GM23338 (cell line): ENCODE measurements around the gene MTCH2. TPM values are rescaled to one million over a fixed set of nuclear protein-coding genes. Genes with fewer than 3 reads are reported as not detected.

ENCODE experiments used
- ATAC-seq: fragments of 200-7000 bp; cut with Tn5 transposase; 3 replicates; pipeline ENCODE4 v1.9.1; 2020
- DNase-seq: peaks from one replicate; pipeline ENCODE4 v3.0.0-alpha.2; 2015; ENCODE audit warnings: low spot score
- H2AFZ ChIP-seq: fragments of 200-600 bp; sonication (generic); 2 replicates; pipeline ENCODE4 v1.8.0; 2016; ENCODE audit warnings: antibody characterized with exemption, mild to moderate bottlenecking, moderate library complexity
- H3F3A ChIP-seq: fragments of 200-600 bp; sonication (generic); replicated peaks from 2 replicates; pipeline ENCODE4 v1.8.0; 2017; ENCODE audit warnings: antibody characterized with exemption, mixed run types, low read depth
- H3K27ac ChIP-seq: fragments of 200-600 bp; sonication (generic); 2 replicates; pipeline ENCODE4 v1.6.1; 2016; ENCODE audit warnings: low read depth
- H3K27me3 ChIP-seq: fragments of 200-600 bp; sonication (generic); 2 replicates; pipeline ENCODE4 v1.8.0; 2016; ENCODE audit warnings: mild to moderate bottlenecking, mixed run types, moderate library complexity; ENCODE audit not compliant: insufficient read depth
- H3K36me3 ChIP-seq: fragments of 200-600 bp; sonication (generic); 2 replicates; pipeline ENCODE4 v1.8.0; 2016; ENCODE audit warnings: mild to moderate bottlenecking; ENCODE audit not compliant: insufficient read depth
- H3K4me1 ChIP-seq: fragments of 200-600 bp; sonication (generic); 2 replicates; pipeline ENCODE4 v1.8.0; 2016; ENCODE audit warnings: mild to moderate bottlenecking, moderate library complexity; ENCODE audit not compliant: insufficient read depth
- H3K4me2 ChIP-seq: fragments of 200-600 bp; sonication (generic); 2 replicates; pipeline ENCODE4 v1.7.1; 2017; ENCODE audit warnings: mixed run types
- H3K4me3 ChIP-seq: fragments of 200-600 bp; sonication (generic); 2 replicates; pipeline ENCODE4 v1.6.1; 2016; ENCODE audit warnings: mixed run types
- H3K79me2 ChIP-seq: fragments of 200-600 bp; sonication (generic); replicated peaks from 2 replicates; pipeline ENCODE4 v1.8.0; 2017; ENCODE audit warnings: mild to moderate bottlenecking; ENCODE audit not compliant: insufficient read depth
- H3K9me2 ChIP-seq: fragments of 200-600 bp; sonication (generic); 2 replicates; pipeline ENCODE4 v1.8.0; 2017; ENCODE audit not compliant: insufficient read depth
- H4K20me1 ChIP-seq: fragments of 200-600 bp; sonication (generic); replicated peaks from 2 replicates; pipeline ENCODE4 v1.8.0; 2017; ENCODE audit warnings: mild to moderate bottlenecking; ENCODE audit not compliant: insufficient read depth
- H3K27ac Mint-ChIP-seq: 2 replicates; pipeline ENCODE4 v1.8.0; 2020; ENCODE audit warnings: inconsistent platforms, mild to moderate bottlenecking, moderate library complexity, mixed read lengths
- H3K27me3 Mint-ChIP-seq: 3 replicates; pipeline ENCODE4 v1.8.0; 2022; ENCODE audit warnings: low read depth, mild to moderate bottlenecking, moderate library complexity, mixed read lengths, inconsistent platforms; ENCODE audit not compliant: insufficient read depth, poor library complexity
- H3K36me3 Mint-ChIP-seq: 3 replicates; pipeline ENCODE4 v1.8.0; 2021; ENCODE audit warnings: low read depth, mild to moderate bottlenecking, inconsistent platforms, moderate library complexity, mixed read lengths
- H3K4me1 Mint-ChIP-seq: 3 replicates; pipeline ENCODE4 v1.8.0; 2020; ENCODE audit warnings: mild to moderate bottlenecking, inconsistent platforms, mixed read lengths
- H3K4me3 Mint-ChIP-seq: 3 replicates; pipeline ENCODE4 v1.8.0; 2021; ENCODE audit warnings: moderate library complexity, mild to moderate bottlenecking, inconsistent platforms, mixed read lengths
- H3K9me3 Mint-ChIP-seq: 3 replicates; pipeline ENCODE4 v1.8.0; 2020; ENCODE audit warnings: moderate library complexity, mild to moderate bottlenecking, inconsistent platforms, mixed read lengths
- CREB1 ChIP-seq: fragments of 250-450 bp; sonication (Bioruptor Pico); IDR thresholded peaks from 2 replicates; pipeline ENCODE4 v1.5.0; 2020; ENCODE audit warnings: low read depth, mild to moderate bottlenecking, moderate library complexity
- EZH2 ChIP-seq: fragments of 200-600 bp; sonication (generic); IDR thresholded peaks from one replicate; pipeline ENCODE4 v1.8.0; 2017; ENCODE audit warnings: antibody characterized with exemption, mild to moderate bottlenecking, low read depth; ENCODE audit not compliant: unreplicated experiment
- NANOG ChIP-seq: IDR thresholded peaks from 2 replicates; pipeline ENCODE4 v1.6.1; 2016; ENCODE audit warnings: antibody characterized with exemption, borderline replicate concordance
- ZNF114 ChIP-seq: fragments of 250-450 bp; sonication (Bioruptor Pico); IDR thresholded peaks from 2 replicates; pipeline ENCODE4 v1.5.0; 2020; ENCODE audit warnings: mild to moderate bottlenecking, moderate library complexity
- ZNF331 ChIP-seq: fragments of 250-450 bp; sonication (Bioruptor Pico); IDR thresholded peaks from 2 replicates; pipeline ENCODE4 v1.5.0; 2020; ENCODE audit warnings: low read depth, mild to moderate bottlenecking, moderate library complexity
- polyA plus RNA-seq: library from polyadenylated mRNA; unstranded; fragments of >200 nt; fragmentation: Nextera tagmentation; extraction: Ambion mirVana; gene quantifications from 2 replicates; pipeline ENCODE4 v1.2.1, GENCODE V29; 2016
- total RNA-seq: library from RNA; depleted of rRNA; stranded (reverse); fragments of >200 nt; shearing (Covaris generic); gene quantifications from 2 replicates; pipeline ENCODE4 v1.2.3, GENCODE V29; 2014
- TF ChIP-seq, protein P1 (sequence below): fragments of 250-450 bp; sonication (Bioruptor Pico); IDR thresholded peaks from 2 replicates; pipeline ENCODE4 v1.5.0; 2020; ENCODE audit warnings: mild to moderate bottlenecking, moderate library complexity
- TF ChIP-seq, protein P2 (sequence below), 2 experiments: fragments of 200-600 bp in 1 of 2; sonication (generic) in 1 of 2; conservative IDR thresholded peaks; 2 replicates each; pipeline versions ENCODE4 v1.5.1 to v1.6.1; 2016 to 2017; ENCODE audit warnings: antibody characterized with exemption in 2 of 2, low read depth in 2 of 2, mild to moderate bottlenecking in 2 of 2, moderate library complexity in 1 of 2
- TF ChIP-seq, protein P3 (sequence below): IDR thresholded peaks from one replicate; pipeline ENCODE4 v1.6.1; 2018; ENCODE audit warnings: antibody characterized with exemption; ENCODE audit not compliant: unreplicated experiment
- TF ChIP-seq, protein P4 (sequence below): IDR thresholded peaks from 2 replicates; pipeline ENCODE4 v1.6.1; 2016; ENCODE audit warnings: antibody characterized with exemption

Gene MTCH2
- total and polyA plus RNA-seq, 2 experiments from 2014 or later = 90.9 to 155 TPM

DNA sequence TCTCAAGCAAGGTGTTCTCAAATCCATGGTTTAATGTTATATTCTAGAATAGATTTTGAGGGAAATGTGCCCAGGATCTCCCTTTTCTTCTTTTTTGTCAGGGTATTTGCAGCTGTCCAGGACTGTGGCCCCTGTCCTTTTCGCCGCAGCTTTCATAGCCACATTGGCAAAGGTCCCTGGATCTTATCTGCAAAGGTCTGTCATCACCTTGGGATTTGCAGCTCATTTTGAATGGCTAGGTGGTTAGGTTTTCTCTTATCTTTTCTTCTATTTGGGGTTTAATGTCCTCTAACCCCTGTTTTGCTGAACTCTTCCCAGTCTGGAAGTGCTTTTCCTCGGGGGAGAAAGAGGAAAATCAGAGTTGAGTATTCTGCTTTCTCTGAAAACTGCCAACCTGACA is 36.4 kb downstream of the MTCH2 start:
- ATAC-seq (no peak), DNase-seq (no peak)
- Histone ChIP-seq H3K4me1 (no peaks in the 10 kb centered on the region), H2AFZ (no peak overlapping the region), H3K36me3 (no peaks in the 10 kb centered on the region), H3F3A (no peaks in the 10 kb centered on the region), H3K27me3 (no peaks in the 10 kb centered on the region), H3K79me2 (no peaks in the 10 kb centered on the region), H3K27ac (no peak overlapping the region), H3K4me2 (no peak overlapping the region), H4K20me1 (no peaks in the 10 kb centered on the region; the same call in 1 of the 2 replicates), H3K4me3 (no peak overlapping the region), H3K9me2 (no peaks in the 10 kb centered on the region)
- Mint-ChIP-seq H3K9me3 (no peaks in the 10 kb centered on the region), H3K27ac (no peak overlapping the region), H3K4me1 (peaks cover 2% of the 10 kb centered on the region; the same call in 2 of the 3 replicates), H3K36me3 (no peaks in the 10 kb centered on the region), H3K27me3 (peaks cover 4% of the 10 kb centered on the region), H3K4me3 (no peak overlapping the region)
- TF ChIP-seq, protein P1, sequence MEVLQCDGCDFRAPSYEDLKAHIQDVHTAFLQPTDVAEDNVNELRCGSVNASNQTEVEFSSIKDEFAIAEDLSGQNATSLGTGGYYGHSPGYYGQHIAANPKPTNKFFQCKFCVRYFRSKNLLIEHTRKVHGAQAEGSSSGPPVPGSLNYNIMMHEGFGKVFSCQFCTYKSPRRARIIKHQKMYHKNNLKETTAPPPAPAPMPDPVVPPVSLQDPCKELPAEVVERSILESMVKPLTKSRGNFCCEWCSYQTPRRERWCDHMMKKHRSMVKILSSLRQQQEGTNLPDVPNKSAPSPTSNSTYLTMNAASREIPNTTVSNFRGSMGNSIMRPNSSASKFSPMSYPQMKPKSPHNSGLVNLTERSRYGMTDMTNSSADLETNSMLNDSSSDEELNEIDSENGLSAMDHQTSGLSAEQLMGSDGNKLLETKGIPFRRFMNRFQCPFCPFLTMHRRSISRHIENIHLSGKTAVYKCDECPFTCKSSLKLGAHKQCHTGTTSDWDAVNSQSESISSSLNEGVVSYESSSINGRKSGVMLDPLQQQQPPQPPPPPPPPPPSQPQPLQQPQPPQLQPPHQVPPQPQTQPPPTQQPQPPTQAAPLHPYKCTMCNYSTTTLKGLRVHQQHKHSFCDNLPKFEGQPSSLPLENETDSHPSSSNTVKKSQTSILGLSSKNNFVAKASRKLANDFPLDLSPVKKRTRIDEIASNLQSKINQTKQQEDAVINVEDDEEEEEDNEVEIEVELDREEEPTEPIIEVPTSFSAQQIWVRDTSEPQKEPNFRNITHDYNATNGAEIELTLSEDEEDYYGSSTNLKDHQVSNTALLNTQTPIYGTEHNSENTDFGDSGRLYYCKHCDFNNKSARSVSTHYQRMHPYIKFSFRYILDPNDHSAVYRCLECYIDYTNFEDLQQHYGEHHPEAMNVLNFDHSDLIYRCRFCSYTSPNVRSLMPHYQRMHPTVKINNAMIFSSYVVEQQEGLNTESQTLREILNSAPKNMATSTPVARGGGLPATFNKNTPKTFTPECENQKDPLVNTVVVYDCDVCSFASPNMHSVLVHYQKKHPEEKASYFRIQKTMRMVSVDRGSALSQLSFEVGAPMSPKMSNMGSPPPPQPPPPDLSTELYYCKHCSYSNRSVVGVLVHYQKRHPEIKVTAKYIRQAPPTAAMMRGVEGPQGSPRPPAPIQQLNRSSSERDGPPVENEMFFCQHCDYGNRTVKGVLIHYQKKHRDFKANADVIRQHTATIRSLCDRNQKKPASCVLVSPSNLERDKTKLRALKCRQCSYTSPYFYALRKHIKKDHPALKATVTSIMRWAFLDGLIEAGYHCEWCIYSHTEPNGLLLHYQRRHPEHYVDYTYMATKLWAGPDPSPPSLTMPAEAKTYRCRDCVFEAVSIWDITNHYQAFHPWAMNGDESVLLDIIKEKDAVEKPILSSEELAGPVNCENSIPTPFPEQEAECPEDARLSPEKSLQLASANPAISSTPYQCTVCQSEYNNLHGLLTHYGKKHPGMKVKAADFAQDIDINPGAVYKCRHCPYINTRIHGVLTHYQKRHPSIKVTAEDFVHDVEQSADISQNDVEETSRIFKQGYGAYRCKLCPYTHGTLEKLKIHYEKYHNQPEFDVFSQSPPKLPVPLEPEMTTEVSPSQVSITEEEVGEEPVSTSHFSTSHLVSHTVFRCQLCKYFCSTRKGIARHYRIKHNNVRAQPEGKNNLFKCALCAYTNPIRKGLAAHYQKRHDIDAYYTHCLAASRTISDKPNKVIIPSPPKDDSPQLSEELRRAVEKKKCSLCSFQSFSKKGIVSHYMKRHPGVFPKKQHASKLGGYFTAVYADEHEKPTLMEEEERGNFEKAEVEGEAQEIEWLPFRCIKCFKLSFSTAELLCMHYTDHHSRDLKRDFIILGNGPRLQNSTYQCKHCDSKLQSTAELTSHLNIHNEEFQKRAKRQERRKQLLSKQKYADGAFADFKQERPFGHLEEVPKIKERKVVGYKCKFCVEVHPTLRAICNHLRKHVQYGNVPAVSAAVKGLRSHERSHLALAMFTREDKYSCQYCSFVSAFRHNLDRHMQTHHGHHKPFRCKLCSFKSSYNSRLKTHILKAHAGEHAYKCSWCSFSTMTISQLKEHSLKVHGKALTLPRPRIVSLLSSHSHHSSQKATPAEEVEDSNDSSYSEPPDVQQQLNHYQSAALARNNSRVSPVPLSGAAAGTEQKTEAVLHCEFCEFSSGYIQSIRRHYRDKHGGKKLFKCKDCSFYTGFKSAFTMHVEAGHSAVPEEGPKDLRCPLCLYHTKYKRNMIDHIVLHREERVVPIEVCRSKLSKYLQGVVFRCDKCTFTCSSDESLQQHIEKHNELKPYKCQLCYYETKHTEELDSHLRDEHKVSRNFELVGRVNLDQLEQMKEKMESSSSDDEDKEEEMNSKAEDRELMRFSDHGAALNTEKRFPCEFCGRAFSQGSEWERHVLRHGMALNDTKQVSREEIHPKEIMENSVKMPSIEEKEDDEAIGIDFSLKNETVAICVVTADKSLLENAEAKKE (CRISPR knock-in tag) = no peak
- TF ChIP-seq NANOG = no peak
- TF ChIP-seq CREB1 = no peak

DNA sequence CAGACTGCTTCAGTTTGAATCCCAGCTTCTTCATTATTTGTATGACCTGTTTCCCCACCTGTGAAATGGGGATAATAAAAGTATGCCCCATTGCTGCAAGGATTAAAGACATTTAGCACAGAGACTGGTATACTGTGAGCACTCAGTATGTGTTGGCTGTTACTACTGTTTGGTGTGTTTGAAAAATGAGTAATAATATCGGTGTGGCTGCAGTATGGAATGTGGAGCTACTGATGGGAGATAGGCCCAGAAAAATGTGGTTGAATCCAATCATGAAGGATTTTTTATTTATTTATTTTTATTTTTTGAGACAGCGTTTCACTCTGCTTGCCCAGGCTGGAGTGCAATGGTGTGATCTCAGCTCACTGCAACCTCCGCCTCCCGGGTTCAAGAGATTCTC is 39.1 kb downstream of the MTCH2 start:
- no peak for ATAC-seq
- Histone ChIP-seq H4K20me1 (no peaks in the 10 kb centered on the region; the same call in 1 of the 2 replicates), H3K4me2 (no peak overlapping the region), H3K4me1 (no peaks in the 10 kb centered on the region), H3K9me2 (no peaks in the 10 kb centered on the region), H3F3A (no peaks in the 10 kb centered on the region), H3K4me3 (no peak overlapping the region), H2AFZ (no peak overlapping the region), H3K36me3 (no peaks in the 10 kb centered on the region), H3K27ac (no peak overlapping the region), H3K27me3 (no peaks in the 10 kb centered on the region), H3K79me2 (no peaks in the 10 kb centered on the region)
- H3K9me3 Mint-ChIP-seq = no peaks in the 10 kb centered on the region
- H3K27ac Mint-ChIP-seq = no peak overlapping the region
- H3K4me3 Mint-ChIP-seq = no peak overlapping the region
- peaks cover 9% of the 10 kb centered on the region for H3K4me1 Mint-ChIP-seq
- no peak for DNase-seq
- no peaks in the 10 kb centered on the region for H3K36me3 Mint-ChIP-seq
- H3K27me3 Mint-ChIP-seq = peaks cover 4% of the 10 kb centered on the region
- no peak for TF ChIP-seq ZNF331 (CRISPR knock-in tag)
- TF ChIP-seq EZH2 = no peak
- no peak for TF ChIP-seq CREB1
- TF ChIP-seq, protein P2, sequence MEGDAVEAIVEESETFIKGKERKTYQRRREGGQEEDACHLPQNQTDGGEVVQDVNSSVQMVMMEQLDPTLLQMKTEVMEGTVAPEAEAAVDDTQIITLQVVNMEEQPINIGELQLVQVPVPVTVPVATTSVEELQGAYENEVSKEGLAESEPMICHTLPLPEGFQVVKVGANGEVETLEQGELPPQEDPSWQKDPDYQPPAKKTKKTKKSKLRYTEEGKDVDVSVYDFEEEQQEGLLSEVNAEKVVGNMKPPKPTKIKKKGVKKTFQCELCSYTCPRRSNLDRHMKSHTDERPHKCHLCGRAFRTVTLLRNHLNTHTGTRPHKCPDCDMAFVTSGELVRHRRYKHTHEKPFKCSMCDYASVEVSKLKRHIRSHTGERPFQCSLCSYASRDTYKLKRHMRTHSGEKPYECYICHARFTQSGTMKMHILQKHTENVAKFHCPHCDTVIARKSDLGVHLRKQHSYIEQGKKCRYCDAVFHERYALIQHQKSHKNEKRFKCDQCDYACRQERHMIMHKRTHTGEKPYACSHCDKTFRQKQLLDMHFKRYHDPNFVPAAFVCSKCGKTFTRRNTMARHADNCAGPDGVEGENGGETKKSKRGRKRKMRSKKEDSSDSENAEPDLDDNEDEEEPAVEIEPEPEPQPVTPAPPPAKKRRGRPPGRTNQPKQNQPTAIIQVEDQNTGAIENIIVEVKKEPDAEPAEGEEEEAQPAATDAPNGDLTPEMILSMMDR (conservative IDR thresholded peaks at IDR 0.05; ENCODE audit: low read depth in 2 of 2) = no peak
- no peak for TF ChIP-seq NANOG
- TF ChIP-seq, protein P3, sequence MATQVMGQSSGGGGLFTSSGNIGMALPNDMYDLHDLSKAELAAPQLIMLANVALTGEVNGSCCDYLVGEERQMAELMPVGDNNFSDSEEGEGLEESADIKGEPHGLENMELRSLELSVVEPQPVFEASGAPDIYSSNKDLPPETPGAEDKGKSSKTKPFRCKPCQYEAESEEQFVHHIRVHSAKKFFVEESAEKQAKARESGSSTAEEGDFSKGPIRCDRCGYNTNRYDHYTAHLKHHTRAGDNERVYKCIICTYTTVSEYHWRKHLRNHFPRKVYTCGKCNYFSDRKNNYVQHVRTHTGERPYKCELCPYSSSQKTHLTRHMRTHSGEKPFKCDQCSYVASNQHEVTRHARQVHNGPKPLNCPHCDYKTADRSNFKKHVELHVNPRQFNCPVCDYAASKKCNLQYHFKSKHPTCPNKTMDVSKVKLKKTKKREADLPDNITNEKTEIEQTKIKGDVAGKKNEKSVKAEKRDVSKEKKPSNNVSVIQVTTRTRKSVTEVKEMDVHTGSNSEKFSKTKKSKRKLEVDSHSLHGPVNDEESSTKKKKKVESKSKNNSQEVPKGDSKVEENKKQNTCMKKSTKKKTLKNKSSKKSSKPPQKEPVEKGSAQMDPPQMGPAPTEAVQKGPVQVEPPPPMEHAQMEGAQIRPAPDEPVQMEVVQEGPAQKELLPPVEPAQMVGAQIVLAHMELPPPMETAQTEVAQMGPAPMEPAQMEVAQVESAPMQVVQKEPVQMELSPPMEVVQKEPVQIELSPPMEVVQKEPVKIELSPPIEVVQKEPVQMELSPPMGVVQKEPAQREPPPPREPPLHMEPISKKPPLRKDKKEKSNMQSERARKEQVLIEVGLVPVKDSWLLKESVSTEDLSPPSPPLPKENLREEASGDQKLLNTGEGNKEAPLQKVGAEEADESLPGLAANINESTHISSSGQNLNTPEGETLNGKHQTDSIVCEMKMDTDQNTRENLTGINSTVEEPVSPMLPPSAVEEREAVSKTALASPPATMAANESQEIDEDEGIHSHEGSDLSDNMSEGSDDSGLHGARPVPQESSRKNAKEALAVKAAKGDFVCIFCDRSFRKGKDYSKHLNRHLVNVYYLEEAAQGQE = no peak
- no peak for TF ChIP-seq ZNF114 (CRISPR knock-in tag)
- TF ChIP-seq, protein P4, sequence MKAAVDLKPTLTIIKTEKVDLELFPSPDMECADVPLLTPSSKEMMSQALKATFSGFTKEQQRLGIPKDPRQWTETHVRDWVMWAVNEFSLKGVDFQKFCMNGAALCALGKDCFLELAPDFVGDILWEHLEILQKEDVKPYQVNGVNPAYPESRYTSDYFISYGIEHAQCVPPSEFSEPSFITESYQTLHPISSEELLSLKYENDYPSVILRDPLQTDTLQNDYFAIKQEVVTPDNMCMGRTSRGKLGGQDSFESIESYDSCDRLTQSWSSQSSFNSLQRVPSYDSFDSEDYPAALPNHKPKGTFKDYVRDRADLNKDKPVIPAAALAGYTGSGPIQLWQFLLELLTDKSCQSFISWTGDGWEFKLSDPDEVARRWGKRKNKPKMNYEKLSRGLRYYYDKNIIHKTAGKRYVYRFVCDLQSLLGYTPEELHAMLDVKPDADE = no peak
